ENCODE data around the gene CTNNA2.

- TF ChIP-seq CTCF (IDR thresholded peaks at IDR 0.05) (no peak), EP300 (IDR thresholded peaks at IDR 0.05) (no peak), POLR2A (IDR thresholded peaks at IDR 0.05) (no peak)
Observed at GRCh38 chr2:80102026-80102425, 589.2 kb downstream of the CTNNA2 start.
